Peyer's patch (tissue), 4 donors: ENCODE data around the gene ACYP1. TPM values are rescaled to one million over a fixed set of nuclear protein-coding genes. Genes with fewer than 3 reads are reported as not detected.

Experiments
- DNase-seq, 3 donors: peaks; one replicate each; pipeline ENCODE4 v3.0.0-alpha.2; 2017 to 2019
- H3K27ac ChIP-seq, 4 donors: fragments of 200-600 bp; sonication (generic); one replicate each; pipeline ENCODE4 v1.5.1; 2016 to 2019
- H3K27me3 ChIP-seq, 2 donors: fragments of 200-600 bp; sonication (generic); one replicate each; pipeline ENCODE4 v1.5.1; 2019
- H3K36me3 ChIP-seq, 3 donors: fragments of 200-600 bp; sonication (generic); one replicate each; pipeline ENCODE4 v1.5.1; 2016 to 2019
- H3K4me1 ChIP-seq, 4 donors: fragments of 200-600 bp; sonication (generic); one replicate each; pipeline ENCODE4 v1.5.1; 2016 to 2019
- H3K4me3 ChIP-seq, 4 donors: fragments of 200-600 bp; sonication (generic); 1 replicate in 3 of 4; 2 replicates in 1 of 4; pipeline ENCODE4 v1.5.1; 2016 to 2019; ENCODE audit warnings: mild to moderate bottlenecking in 1 of 4
- H3K9me3 ChIP-seq, 4 donors: fragments of 200-600 bp; sonication (generic); one replicate each; pipeline ENCODE4 v1.5.1; 2016 to 2019; ENCODE audit warnings: mild to moderate bottlenecking in 1 of 4
- POLR2A ChIP-seq, 2 donors: fragments of 450-650 bp; IDR thresholded peaks; one replicate each; pipeline ENCODE4 v1.5.1; 2017; ENCODE audit warnings: antibody characterized with exemption in 2 of 2, mild to moderate bottlenecking in 2 of 2, moderate library complexity in 2 of 2
- total RNA-seq, 4 donors: library from RNA; depleted of rRNA; stranded (reverse); fragments of >200 nt; gene quantifications; one replicate each; pipeline ENCODE4 v1.1.0, GENCODE V29; 2016
- TF ChIP-seq, protein P1 (sequence below), 6 experiments: fragments of 450-650 bp in 4 of 6; fragments of 200-600 bp in 2 of 6; sonication (generic) in 1 of 6; IDR thresholded peaks; one replicate each; pipeline ENCODE4 v1.5.1; 2017 to 2019; ENCODE audit warnings: antibody characterized with exemption in 6 of 6, mild to moderate bottlenecking in 3 of 6, moderate library complexity in 1 of 6

The ACYP1 gene
- total RNA-seq, 4 donors from 2014 or later: 15.7 to 36.4 (median 25.0) TPM

DNA sequence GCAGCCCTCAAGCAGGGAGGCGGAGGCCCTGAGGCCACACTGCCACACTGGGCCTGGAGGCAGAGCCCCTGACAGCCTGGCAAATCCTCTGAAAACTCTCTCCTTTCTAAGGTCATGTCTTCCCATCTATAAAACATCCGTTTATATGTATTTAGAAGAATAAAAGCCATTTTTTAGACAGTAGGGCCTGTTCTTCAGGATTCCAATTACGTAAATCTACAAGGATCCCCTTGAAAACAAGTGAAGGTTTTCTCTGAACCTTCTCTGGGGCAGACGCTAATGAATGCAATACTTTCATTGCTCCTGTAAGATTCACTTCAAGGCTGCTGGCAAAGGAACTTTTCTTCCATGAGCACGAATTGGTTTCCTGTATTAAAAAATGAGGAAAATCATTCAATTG is 48.3 kb downstream of the ACYP1 start:
- H3K27ac ChIP-seq: no peak overlapping the region
- peaks cover 5 to 61% (median 9%) of the 10 kb centered on the region in 3 donors for H3K36me3 ChIP-seq
- no peak for DNase-seq
- no peak overlapping the region for H3K4me3 ChIP-seq
- no peaks in the 10 kb centered on the region for H3K4me1 ChIP-seq
- TF ChIP-seq, protein P1, sequence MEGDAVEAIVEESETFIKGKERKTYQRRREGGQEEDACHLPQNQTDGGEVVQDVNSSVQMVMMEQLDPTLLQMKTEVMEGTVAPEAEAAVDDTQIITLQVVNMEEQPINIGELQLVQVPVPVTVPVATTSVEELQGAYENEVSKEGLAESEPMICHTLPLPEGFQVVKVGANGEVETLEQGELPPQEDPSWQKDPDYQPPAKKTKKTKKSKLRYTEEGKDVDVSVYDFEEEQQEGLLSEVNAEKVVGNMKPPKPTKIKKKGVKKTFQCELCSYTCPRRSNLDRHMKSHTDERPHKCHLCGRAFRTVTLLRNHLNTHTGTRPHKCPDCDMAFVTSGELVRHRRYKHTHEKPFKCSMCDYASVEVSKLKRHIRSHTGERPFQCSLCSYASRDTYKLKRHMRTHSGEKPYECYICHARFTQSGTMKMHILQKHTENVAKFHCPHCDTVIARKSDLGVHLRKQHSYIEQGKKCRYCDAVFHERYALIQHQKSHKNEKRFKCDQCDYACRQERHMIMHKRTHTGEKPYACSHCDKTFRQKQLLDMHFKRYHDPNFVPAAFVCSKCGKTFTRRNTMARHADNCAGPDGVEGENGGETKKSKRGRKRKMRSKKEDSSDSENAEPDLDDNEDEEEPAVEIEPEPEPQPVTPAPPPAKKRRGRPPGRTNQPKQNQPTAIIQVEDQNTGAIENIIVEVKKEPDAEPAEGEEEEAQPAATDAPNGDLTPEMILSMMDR (IDR thresholded peaks at IDR 0.05): no peak
- no peak for TF ChIP-seq POLR2A (IDR thresholded peaks at IDR 0.05)
- H3K9me3 ChIP-seq: no peaks in the 10 kb centered on the region
- H3K27me3 ChIP-seq: no peaks in the 10 kb centered on the region

DNA sequence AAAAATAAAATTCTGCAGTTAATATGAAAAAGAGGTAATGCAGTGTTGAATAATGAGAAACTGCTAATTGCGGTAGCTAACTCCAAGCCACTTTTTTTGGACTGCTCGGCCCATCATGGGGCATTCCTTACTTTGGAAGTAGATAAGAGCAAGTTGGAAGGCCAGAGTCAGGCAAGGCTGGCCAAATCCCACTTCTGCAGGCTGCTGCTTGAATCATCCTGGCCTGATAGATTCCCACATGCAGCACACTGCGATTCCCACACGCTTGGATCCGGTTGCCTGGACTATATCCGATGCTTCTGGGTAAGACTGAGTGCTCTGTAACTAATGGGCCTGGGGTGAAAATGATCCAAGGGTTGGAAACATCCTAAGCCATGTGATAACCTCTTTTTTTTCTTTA is 50.5 kb downstream of the ACYP1 start:
- H3K27me3 ChIP-seq: no peaks in the 10 kb centered on the region
- no peak for DNase-seq
- no peaks in the 10 kb centered on the region for H3K4me1 ChIP-seq
- H3K27ac ChIP-seq: no peak overlapping the region
- no peaks in the 10 kb centered on the region for H3K9me3 ChIP-seq
- TF ChIP-seq, protein P1 (IDR thresholded peaks at IDR 0.05): no peak
- no peak for TF ChIP-seq POLR2A (IDR thresholded peaks at IDR 0.05)
- H3K4me3 ChIP-seq: no peak overlapping the region
- peaks cover 5 to 69% (median 9%) of the 10 kb centered on the region in 3 donors for H3K36me3 ChIP-seq

DNA sequence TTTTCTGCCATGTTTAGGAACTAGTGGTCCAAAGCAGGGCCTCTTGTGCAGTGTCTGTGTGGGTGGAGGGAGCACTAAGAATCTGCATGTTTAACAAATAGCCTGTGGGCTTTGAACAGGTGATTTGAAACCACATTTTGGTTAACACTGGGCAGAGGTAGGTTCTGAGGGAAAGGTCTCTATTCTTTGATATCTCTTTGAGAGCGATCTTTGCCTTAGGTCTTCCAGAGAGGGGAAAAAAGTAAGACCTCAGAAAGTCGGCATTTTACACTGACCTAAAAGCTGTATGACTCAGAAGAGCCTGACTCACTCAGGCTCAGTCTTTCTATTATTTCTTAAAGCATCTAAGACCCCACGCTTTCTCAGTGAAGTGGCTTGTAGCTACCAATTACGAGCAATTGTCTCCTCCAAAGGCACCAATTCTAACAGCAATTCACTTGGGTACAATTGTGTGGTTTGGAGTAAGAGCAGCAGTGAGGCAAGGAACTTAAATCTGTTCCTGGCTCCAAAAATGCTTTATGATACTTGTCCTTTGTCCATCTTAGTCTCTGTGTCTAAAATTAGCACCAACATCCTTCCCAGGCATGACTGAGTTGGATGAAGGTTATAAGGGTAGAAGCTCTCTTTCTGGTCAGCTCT is 52.3 kb downstream of the ACYP1 start:
- H3K9me3 ChIP-seq: no peaks in the 10 kb centered on the region
- H3K4me3 ChIP-seq: no peak overlapping the region
- H3K27ac ChIP-seq: peak overlapping the region in 2 of 4 donors; percentile 7 to 19
- TF ChIP-seq, protein P1 (IDR thresholded peaks at IDR 0.05): no peak
- no peak for TF ChIP-seq POLR2A (IDR thresholded peaks at IDR 0.05)
- H3K4me1 ChIP-seq: no peaks in the 10 kb centered on the region
- H3K27me3 ChIP-seq: no peaks in the 10 kb centered on the region
- no peak for DNase-seq
- peaks cover 1 to 77% (median 9%) of the 10 kb centered on the region in 3 donors for H3K36me3 ChIP-seq

DNA sequence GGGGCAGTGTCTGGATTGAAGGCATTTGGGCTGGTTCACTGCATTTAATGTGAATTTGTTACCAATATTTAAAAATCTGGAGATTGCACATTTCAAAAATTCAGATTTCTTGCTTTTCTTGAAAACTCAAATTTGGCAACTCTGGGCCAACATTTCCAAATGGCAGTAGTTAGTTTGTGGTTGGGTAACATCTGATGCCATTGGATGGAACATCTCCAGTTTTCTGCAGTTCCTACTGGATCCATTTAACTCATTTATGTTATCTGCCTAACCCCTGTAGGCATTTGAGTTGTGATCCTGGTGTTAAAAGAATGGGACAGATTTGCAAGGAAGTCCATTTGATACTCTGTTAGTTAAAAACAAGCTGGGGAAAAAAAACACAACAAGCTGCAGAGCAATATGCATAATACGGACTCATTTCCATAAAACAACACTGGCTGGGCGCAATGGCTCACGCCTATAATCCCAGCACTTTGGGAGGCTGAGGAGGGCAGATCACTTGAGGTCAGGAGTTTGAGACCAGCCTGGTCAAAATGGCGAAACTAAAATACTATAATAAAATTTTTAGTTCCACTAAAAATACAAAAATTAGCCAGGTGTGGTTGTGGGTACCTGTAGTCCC is 53.2 kb downstream of the ACYP1 start:
- H3K36me3 ChIP-seq: peaks cover 0 to 77% (median 5%) of the 10 kb centered on the region in 3 donors

DNA sequence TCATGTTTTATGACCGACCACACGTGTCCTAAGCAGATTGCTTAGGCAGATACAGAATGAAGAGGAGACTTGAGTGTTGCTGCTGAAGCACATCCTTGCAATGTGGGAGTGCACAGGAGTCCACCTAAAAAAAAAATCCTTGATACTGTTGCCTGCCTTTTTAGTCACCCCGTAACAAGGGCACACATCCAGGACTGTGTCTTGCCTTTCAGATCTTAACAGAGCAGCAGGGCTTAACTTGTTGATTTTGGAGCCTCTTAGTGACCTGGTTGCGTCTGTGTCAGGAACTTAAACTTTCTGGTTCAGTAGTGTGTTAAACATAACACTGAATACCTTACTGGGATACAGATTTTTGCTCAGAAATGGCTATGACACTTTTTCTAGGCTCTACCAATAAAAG is 54.6 kb downstream of the ACYP1 start:
- Histone ChIP-seq H3K4me3 (no peak overlapping the region), H3K36me3 (peaks cover 0 to 71% (median 1%) of the 10 kb centered on the region in 3 donors), H3K9me3 (no peaks in the 10 kb centered on the region), H3K4me1 (peaks cover 0 to 1% (median 0%) of the 10 kb centered on the region in 4 donors), H3K27me3 (no peaks in the 10 kb centered on the region), H3K27ac (no peak overlapping the region)
- TF ChIP-seq, protein P1 (IDR thresholded peaks at IDR 0.05): no peak
- TF ChIP-seq POLR2A (IDR thresholded peaks at IDR 0.05): no peak
- no peak for DNase-seq

More for the DNA sequence above, 53.2 kb downstream of the ACYP1 start:
- DNase-seq: no peak
- no peaks in the 10 kb centered on the region for H3K27me3 ChIP-seq
- no peak overlapping the region for H3K4me3 ChIP-seq
- H3K9me3 ChIP-seq: no peaks in the 10 kb centered on the region
- peak overlapping the region in 1 of 4 donors; percentile 7 for H3K27ac ChIP-seq
- TF ChIP-seq POLR2A (IDR thresholded peaks at IDR 0.05): no peak
- TF ChIP-seq, protein P1 (IDR thresholded peaks at IDR 0.05): no peak
- no peaks in the 10 kb centered on the region for H3K4me1 ChIP-seq
